ENCODE data around the gene CREB5.

DNA sequence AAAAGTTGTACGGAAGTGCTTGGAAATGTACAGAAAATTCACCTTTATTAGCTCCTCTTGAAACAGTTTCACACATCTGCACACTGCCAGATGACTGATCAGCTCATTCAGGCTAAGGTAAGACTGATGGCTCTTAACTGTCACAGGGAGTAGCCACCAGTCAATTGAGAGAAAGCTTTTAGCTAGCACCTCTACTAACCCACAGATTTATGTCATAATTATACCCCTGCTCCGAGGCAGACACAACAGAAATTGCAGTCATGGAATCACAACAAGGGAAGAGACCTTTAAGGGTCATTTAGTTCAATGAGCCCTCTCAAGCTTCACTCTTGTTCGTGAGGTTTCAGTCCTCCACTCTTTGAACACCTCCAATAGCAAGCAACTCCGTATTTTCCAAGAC, 310.4 kb downstream of the CREB5 start:
- TF ChIP-seq, protein P1, sequence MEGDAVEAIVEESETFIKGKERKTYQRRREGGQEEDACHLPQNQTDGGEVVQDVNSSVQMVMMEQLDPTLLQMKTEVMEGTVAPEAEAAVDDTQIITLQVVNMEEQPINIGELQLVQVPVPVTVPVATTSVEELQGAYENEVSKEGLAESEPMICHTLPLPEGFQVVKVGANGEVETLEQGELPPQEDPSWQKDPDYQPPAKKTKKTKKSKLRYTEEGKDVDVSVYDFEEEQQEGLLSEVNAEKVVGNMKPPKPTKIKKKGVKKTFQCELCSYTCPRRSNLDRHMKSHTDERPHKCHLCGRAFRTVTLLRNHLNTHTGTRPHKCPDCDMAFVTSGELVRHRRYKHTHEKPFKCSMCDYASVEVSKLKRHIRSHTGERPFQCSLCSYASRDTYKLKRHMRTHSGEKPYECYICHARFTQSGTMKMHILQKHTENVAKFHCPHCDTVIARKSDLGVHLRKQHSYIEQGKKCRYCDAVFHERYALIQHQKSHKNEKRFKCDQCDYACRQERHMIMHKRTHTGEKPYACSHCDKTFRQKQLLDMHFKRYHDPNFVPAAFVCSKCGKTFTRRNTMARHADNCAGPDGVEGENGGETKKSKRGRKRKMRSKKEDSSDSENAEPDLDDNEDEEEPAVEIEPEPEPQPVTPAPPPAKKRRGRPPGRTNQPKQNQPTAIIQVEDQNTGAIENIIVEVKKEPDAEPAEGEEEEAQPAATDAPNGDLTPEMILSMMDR (IDR thresholded peaks at IDR 0.05): no peak
- no peak for TF ChIP-seq POLR2A (IDR thresholded peaks at IDR 0.05; ENCODE audit: low read depth)
- no peak for TF ChIP-seq EP300 (IDR thresholded peaks at IDR 0.05)
- TF ChIP-seq POLR2AphosphoS5 (IDR thresholded peaks at IDR 0.05): no peak

All from esophagus muscularis mucosa (tissue), 4 donors.